ENCODE measurements around the gene NCKAP5.

DNA sequence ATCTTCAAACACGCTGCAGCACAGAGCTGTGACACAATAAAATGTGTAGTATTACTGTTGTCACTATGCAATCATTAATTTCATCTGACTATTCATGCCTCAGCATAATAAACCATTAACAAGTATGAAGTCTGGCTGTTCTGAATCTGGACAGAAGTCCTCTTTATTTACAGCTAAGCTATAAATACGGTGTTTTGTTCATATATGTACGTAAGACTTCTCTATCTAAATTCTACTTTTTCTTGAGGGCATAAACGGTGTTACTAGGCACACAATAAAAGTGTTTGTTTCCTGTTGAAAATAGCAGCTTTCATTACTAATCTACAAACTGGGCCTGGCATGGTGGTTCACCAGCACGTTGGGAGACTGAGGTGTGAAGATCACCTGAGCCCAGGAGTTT, 443.8 kb downstream of the NCKAP5 start:
- TF ChIP-seq EZH2phosphoT487 (IDR thresholded peaks at IDR 0.05; ENCODE audit: insufficient read depth, low read depth) (no peak), EZH2 (IDR thresholded peaks at IDR 0.05; ENCODE audit: insufficient read depth, poor library complexity, severe bottlenecking) (no peak)

Measured in GM23248 (cell line).